Small intestine (tissue), 7 donors: ENCODE results near the gene CNOT8. TPM values are rescaled to one million over a fixed set of nuclear protein-coding genes. Genes with fewer than 3 reads are reported as not detected.
A peak's percentile ranks its signal among the peaks of the same experiment; 100 is the strongest.

ENCODE experiments used
- DNase-seq, 2 donors: peaks; one replicate each; pipeline versions ENCODE4 v3.0.0 to v3.0.0-alpha.2; 2013
- FAIRE-seq: peaks from 2 replicates; lab custom pipeline; 2012; peaks lifted over from hg19 to GRCh38; lab: Jason Lieb, UNC
- H3K27ac ChIP-seq, 3 donors: one replicate each; pipeline ENCODE4 v1.5.1; 2013; ENCODE audit warnings: low read length in 2 of 3, mild to moderate bottlenecking in 2 of 3, control low read depth in 1 of 3, inconsistent platforms in 1 of 3, low read depth in 1 of 3, moderate library complexity in 1 of 3
- H3K27me3 ChIP-seq, 3 donors: one replicate each; pipeline ENCODE4 v1.6.1; 2013; ENCODE audit warnings: low read length in 3 of 3, inconsistent platforms in 1 of 3; ENCODE audit not compliant: control insufficient read depth in 3 of 3, insufficient read depth in 3 of 3
- H3K36me3 ChIP-seq, 3 donors: one replicate each; pipeline ENCODE4 v1.6.1; 2013; ENCODE audit warnings: low read length in 3 of 3, inconsistent platforms in 1 of 3, low read depth in 1 of 3, mild to moderate bottlenecking in 1 of 3, moderate library complexity in 1 of 3; ENCODE audit not compliant: control insufficient read depth in 3 of 3, insufficient read depth in 2 of 3
- H3K4me1 ChIP-seq, 3 donors: one replicate each; pipeline ENCODE4 v1.6.1; 2013; ENCODE audit warnings: low read length in 2 of 3, inconsistent platforms in 1 of 3, low read depth in 1 of 3, mild to moderate bottlenecking in 1 of 3, moderate library complexity in 1 of 3; ENCODE audit not compliant: control insufficient read depth in 3 of 3, insufficient read depth in 2 of 3
- H3K4me3 ChIP-seq, 3 donors: one replicate each; pipeline ENCODE4 v1.5.1; 2013; ENCODE audit warnings: low read length in 3 of 3, control low read depth in 1 of 3, inconsistent platforms in 1 of 3, low read depth in 1 of 3, mild to moderate bottlenecking in 1 of 3, moderate library complexity in 1 of 3
- H3K9me3 ChIP-seq, 2 donors: one replicate each; pipeline ENCODE4 v1.6.1; 2013; ENCODE audit warnings: low read depth in 1 of 2, low read length in 1 of 2; ENCODE audit not compliant: control insufficient read depth in 2 of 2, insufficient read depth in 1 of 2
- WGBS, 3 donors: extraction: QIAGEN DNeasy Blood & Tissue Kit; methylation state at CpG; one replicate each; pipeline ENCODE4 v1.1.7; 2013; 5-methylcytosine and 5-hydroxymethylcytosine counted together
- polyA plus RNA-seq, 4 donors: library from polyadenylated mRNA; stranded (reverse) in 3 of 4; unstranded in 1 of 4; fragments of 200-250 nt in 3 of 4; fragments of 120-200 nt in 1 of 4; gene quantifications; one replicate each; pipeline versions ENCODE4 v1.2.1 to v1.2.3, GENCODE V29; 2013
- donor health status: healthy with polysubstance abuse.
- donor health status: control.
- donor health status: control.
- donor health status: Bipolar disorder and iron deficiency.
- donor health status: healthy.

CNOT8 gene
- polyA plus RNA-seq, 4 donors, result 43.5 to 54.1 (median 48.9) TPM

DNA sequence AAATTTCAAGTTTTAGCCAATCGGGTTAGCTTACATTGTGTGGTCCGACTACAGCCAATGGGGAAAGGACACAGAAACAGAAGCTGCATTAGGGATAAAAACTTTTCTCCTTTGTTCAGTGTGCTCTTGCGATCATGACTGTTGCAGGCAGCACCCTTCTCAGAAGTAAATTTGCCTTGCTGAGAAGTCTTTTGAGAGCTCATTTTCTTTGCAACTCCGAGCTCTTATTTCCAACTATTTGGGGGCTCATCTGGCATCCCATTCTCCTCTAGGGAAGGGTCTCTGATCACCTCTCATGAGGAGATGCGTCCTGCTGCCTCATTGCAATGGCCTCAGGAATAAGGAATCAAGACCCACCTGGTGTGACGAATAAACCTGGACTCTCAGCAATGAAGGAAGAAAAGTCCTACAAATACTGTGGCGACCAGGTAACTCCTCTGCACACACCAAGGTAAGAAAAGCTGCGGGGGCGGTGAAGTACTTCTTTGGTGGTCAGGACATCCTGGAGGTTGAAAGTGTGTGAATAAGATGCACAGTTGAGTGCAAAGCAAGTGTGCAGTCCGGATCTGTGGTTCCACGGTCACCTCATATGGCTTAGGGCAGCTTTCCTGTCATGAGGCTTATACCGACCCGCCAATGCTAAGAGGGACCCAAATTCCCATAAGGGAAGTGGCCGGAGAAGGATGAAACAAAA lies 20.4 kb downstream of the CNOT8 start:
- H3K27ac ChIP-seq, result no peak overlapping the region
- H3K27me3 ChIP-seq, result no peaks in the 10 kb centered on the region
- 94 to 97% (median 97%) methylated on average over 14 of the region's 14 CpGs for WGBS, 3 donors
- FAIRE-seq (no peak), DNase-seq (no peak)
- H3K9me3 ChIP-seq, result peaks cover 0 to 28% of the 10 kb centered on the region in 2 donors
- no peaks in the 10 kb centered on the region for H3K4me1 ChIP-seq
- H3K36me3 ChIP-seq, result peaks cover 10 to 23% (median 17%) of the 10 kb centered on the region in 3 donors
- no peak overlapping the region for H3K4me3 ChIP-seq

- FAIRE-seq, result no peak
- 83 to 93% (median 83%) methylated on average over 3 to 4 of the region's 4 CpGs for WGBS, 3 donors
- Histone ChIP-seq H3K27me3 (no peaks in the 10 kb centered on the region), H3K4me1 (no peaks in the 10 kb centered on the region), H3K9me3 (peaks cover 2 to 50% of the 10 kb centered on the region in 2 donors), H3K27ac (no peak overlapping the region), H3K36me3 (peaks cover 5 to 18% (median 11%) of the 10 kb centered on the region in 3 donors), H3K4me3 (no peak overlapping the region)
- DNase-seq, result no peak
Measured at GRCh38 chr5:154881986-154882385, 23.6 kb downstream of the CNOT8 start.

DNA sequence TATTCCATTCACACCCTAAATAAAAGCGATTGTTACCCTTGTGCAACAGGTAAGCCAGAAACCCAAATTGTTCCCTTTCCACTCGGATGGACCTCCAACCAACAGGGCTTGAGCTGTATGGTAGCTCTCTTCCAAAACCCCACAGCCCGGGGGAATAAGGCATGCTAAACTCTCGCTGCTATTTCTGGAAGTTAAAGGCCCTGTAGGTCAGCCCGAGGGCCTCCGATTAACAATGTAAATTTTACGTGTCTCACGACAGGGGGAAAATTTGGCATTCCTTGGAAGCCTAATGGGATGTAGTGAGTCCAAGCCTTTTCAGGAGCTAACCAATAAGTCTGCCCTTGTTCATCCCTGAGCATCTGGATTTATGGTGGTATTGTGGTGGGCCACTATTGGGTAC lies 26.0 kb downstream of the CNOT8 start:
- peaks cover 13 to 18% (median 15%) of the 10 kb centered on the region in 3 donors for H3K36me3 ChIP-seq
- 93 to 99% (median 97%) methylated on average over 8 of the region's 8 CpGs for WGBS, 3 donors
- H3K9me3 ChIP-seq, result peaks cover 2 to 28% of the 10 kb centered on the region in 2 donors
- no peaks in the 10 kb centered on the region for H3K4me1 ChIP-seq
- no peak for FAIRE-seq
- H3K27me3 ChIP-seq, result no peaks in the 10 kb centered on the region
- H3K4me3 ChIP-seq, result no peak overlapping the region
- H3K27ac ChIP-seq, result no peak overlapping the region
- DNase-seq, result no peak

DNA sequence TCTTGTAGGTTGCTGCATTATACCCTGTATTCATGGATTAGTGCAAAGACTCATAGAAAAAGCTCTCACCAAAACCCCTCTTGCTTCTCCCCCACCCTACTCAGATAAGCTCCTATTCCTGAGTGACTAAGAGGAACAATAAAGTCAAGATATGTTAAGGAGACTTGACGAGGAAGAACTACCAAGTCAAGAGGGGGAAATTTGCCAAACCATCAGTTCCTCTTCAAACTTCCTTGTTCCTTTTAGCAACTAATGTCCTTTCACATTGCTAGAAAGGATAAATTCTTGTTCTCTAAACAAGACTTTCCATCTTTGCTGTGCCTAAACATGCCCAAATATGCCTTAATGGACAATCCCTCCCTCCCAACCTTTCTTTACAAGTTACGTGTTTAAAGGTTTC lies 27.0 kb downstream of the CNOT8 start:
- H3K9me3 ChIP-seq, result peaks cover 2 to 21% of the 10 kb centered on the region in 2 donors
- no peak overlapping the region for H3K27ac ChIP-seq
- FAIRE-seq, result no peak
- H3K36me3 ChIP-seq, result peaks cover 17 to 21% (median 18%) of the 10 kb centered on the region in 3 donors
- 93 to 95% (median 94%) methylated on average over 2 of the region's 2 CpGs for WGBS, 3 donors
- H3K4me3 ChIP-seq, result no peak overlapping the region
- H3K27me3 ChIP-seq, result no peaks in the 10 kb centered on the region
- no peaks in the 10 kb centered on the region for H3K4me1 ChIP-seq
- DNase-seq, result no peak

DNA sequence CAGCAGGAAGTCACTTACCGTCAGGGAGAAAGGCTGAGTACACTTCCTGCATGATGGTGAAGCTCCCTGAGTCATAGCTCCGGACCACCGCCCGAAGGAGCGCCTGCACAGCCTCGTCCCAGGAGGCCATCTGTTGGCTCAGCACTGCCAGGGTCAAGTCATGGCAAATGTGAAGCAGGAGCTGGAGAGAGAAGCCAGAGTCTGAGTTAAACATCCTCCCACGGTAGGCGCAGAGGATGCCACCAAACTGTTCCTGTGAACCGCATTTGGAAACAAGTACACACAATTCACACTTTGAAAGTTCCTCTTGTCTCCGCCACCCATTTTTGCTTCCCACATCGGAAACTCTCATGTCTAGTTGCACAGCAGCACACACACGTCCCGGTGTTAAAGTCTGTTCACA lies 33.9 kb downstream of the CNOT8 start:
- H3K36me3 ChIP-seq, result peaks cover 12 to 61% (median 31%) of the 10 kb centered on the region in 3 donors
- H3K27ac ChIP-seq, result no peak overlapping the region
- no peaks in the 10 kb centered on the region for H3K4me1 ChIP-seq
- WGBS, 3 donors, result 85 to 90% (median 88%) methylated on average over 13 of the region's 13 CpGs
- DNase-seq (no peak), FAIRE-seq (no peak)
- H3K9me3 ChIP-seq, result no peaks in the 10 kb centered on the region
- no peaks in the 10 kb centered on the region for H3K27me3 ChIP-seq
- H3K4me3 ChIP-seq, result no peak overlapping the region

GRCh38 chr5:154893381-154893780 lies 35.0 kb downstream of the CNOT8 start:
- DNase-seq (no peak), FAIRE-seq (no peak)
- WGBS, 3 donors, result 85 to 90% (median 87%) methylated on average over 5 of the region's 5 CpGs
- Histone ChIP-seq H3K36me3 (peaks cover 7 to 68% (median 28%) of the 10 kb centered on the region in 3 donors), H3K27ac (no peak overlapping the region), H3K4me1 (no peaks in the 10 kb centered on the region), H3K9me3 (no peaks in the 10 kb centered on the region), H3K27me3 (no peaks in the 10 kb centered on the region), H3K4me3 (no peak overlapping the region)

DNA sequence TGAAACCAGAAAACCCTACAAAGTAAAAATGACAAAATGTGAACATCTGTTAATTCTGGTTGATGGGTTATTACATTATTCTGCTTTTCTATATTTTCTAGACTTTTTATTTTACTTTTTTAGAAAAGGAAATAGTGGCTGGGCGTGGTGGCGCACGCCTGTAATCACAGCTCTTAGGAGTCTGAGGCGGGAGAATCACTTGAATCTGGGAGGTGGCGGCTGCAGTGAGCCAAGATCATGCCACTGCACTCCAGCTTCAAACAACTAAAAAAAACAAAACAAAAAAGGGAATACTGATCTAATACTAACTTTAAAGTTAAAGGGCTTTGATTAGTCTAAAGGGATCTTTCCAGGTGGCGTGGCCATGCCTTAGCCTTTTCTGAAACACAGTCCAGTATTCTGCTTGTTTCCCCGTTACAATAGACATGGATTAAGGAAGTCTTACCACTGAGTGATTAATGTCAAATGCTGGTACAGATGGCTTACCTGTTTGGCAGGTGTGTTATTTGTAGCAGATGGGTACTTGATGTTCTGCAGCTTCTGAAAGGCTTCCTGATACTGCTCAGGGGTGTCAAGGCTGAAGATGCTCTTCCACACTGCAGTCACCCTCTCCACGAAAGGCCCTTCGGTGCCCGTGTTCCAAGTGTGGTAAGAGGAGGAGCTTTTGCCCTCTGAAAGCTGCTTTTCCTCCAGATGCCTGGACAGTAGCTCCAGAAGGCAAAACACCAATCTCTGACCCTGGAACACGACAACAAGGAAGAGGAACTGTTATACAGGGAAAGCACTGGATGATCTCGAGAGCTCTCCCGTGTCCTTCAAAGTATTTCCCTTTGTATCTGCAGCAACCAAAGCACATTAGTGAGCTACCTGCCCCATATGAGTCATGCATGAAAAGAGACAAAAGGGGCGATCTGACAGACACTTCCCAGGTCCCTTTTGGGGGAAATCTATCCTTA lies 37.5 kb downstream of the CNOT8 start:
- peaks cover 12 to 64% (median 22%) of the 10 kb centered on the region in 3 donors for H3K36me3 ChIP-seq
- H3K4me3 ChIP-seq, result no peak overlapping the region
- H3K27ac ChIP-seq, result no peak overlapping the region
- 77 to 86% (median 82%) methylated on average over 14 of the region's 14 CpGs for WGBS, 3 donors
- no peaks in the 10 kb centered on the region for H3K27me3 ChIP-seq
- FAIRE-seq (no peak), DNase-seq (peak in 1 of 2 donors; percentile 31)
- H3K9me3 ChIP-seq, result no peaks in the 10 kb centered on the region
- H3K4me1 ChIP-seq, result no peaks in the 10 kb centered on the region

- Histone ChIP-seq H3K4me1 (no peaks in the 10 kb centered on the region), H3K9me3 (no peaks in the 10 kb centered on the region), H3K36me3 (peaks cover 12 to 59% (median 22%) of the 10 kb centered on the region in 3 donors), H3K27ac (no peak overlapping the region), H3K4me3 (no peak overlapping the region), H3K27me3 (no peaks in the 10 kb centered on the region)
- DNase-seq (peak in 1 of 2 donors; percentile 58), FAIRE-seq (no peak)
Measured at GRCh38 chr5:154896562-154897165, 38.2 kb downstream of the CNOT8 start.
